ENCODE data around the gene RFTN1. TPM values are rescaled to one million over a fixed set of nuclear protein-coding genes. Genes with fewer than 3 reads are reported as not detected.

Gene RFTN1
- total and polyA plus RNA-seq, 9 of the 15 experiments (the other 6 are each of a cell fraction or from before 2014, with no cell fraction given) = 0.08 to 0.51 (median 0.11) TPM; not detected in 6

GRCh38 chr3:16460886-16461285, 52.6 kb downstream of the RFTN1 start:
- Histone ChIP-seq H3K27me3 (ENCODE audit: control insufficient read depth in 2 of 2, insufficient read depth in 2 of 2, low read length in 2 of 2) (peaks cover 9 to 13% of the 10 kb centered on the region in 2 experiments; a peak in 4 of 5 replicates), H3K27ac (ENCODE audit: extremely low read depth, low read depth, low read length) (no peak overlapping the region), H3K4me2 (ENCODE audit: insufficient read depth, low read length) (no peak overlapping the region), H3K9ac (ENCODE audit: insufficient read depth in 1 of 2, low read depth in 2 of 2, low read length in 2 of 2) (no peak overlapping the region), H3K36me3 (ENCODE audit: control insufficient read depth, insufficient read depth, low read length) (no peaks in the 10 kb centered on the region), H3K4me1 (replicated peaks in 1 of 2; ENCODE audit: control insufficient read depth in 2 of 2, insufficient read depth in 2 of 2, low read length in 2 of 2) (no peaks in the 10 kb centered on the region), H4K20me1 (replicated peaks; ENCODE audit: control insufficient read depth, insufficient read depth, low read length) (no peaks in the 10 kb centered on the region), H2AFZ (ENCODE audit: low read depth, low read length) (no peak overlapping the region), H3K79me2 (ENCODE audit: control insufficient read depth, insufficient read depth, low read length) (no peaks in the 10 kb centered on the region), H3K9me3 (replicated peaks; ENCODE audit: control insufficient read depth, insufficient read depth, low read depth, low read length) (no peaks in the 10 kb centered on the region), H3K9me1 (ENCODE audit: control insufficient read depth, insufficient read depth, low read length) (no peaks in the 10 kb centered on the region), H3K4me3 (no peak overlapping the region)
- WGBS (ENCODE audit: insufficient coverage, low coverage, missing lambda C conversion rate) = 2% methylated on average over 4 of the region's 4 CpGs
- BruUV-seq (replicated peaks) = no TSS peak
- no peak for TF ChIP-seq CBX8 (IDR thresholded peaks at IDR 0.05; ENCODE audit: borderline replicate concordance, extremely low read depth, low read depth, low read length, poor library complexity, severe bottlenecking)
- no peak for TF ChIP-seq PHTF2 (CRISPR knock-in tag; IDR thresholded peaks at IDR 0.05)
- TF ChIP-seq CBFA2T3 (IDR thresholded peaks at IDR 0.05) = no peak
- TF ChIP-seq CREB5 (CRISPR knock-in tag; IDR thresholded peaks at IDR 0.05) = no peak
- no peak for TF ChIP-seq BRD4 (IDR thresholded peaks at IDR 0.05)
- TF ChIP-seq HNRNPL (IDR thresholded peaks at IDR 0.05; ENCODE audit: low read depth, low read length) = no peak
- TF ChIP-seq ZBTB11 (CRISPR knock-in tag; IDR thresholded peaks at IDR 0.05) = no peak
- no peak for TF ChIP-seq ZC3H8 (IDR thresholded peaks at IDR 0.05)
- DNase-seq (ENCODE audit: extremely low read depth in 1 of 4, low spot score in 3 of 4) = no peak
- FAIRE-seq = no peak
- ATAC-seq = no peak
- in situ Hi-C loops (cut with MboI) = no loop called here
- ChIA-PET POLR2A (interaction anchor here (0.8 kb wide), 1 partner anchor 15 kb away, joined by 4 read pairs; no protein-coding TSS in a partner anchor), CTCF (ENCODE audit: low intra/inter-chr PET ratio) (no interaction called here)
- intact Hi-C loops (cut with micrococcal nuclease) = no loop called here
